Tibial artery (tissue), 4 donors: ENCODE results near the gene KRT6C.

Source experiments
- DNase-seq, 2 donors: peaks; one replicate each; pipeline ENCODE4 v3.0.0-alpha.2; 2019
- H3K27ac ChIP-seq, 2 donors: fragments of 200-600 bp; sonication (generic) in 1 of 2; 1 replicate in 1 of 2; 2 replicates in 1 of 2; pipeline ENCODE4 v1.5.1; 2018 to 2019; ENCODE audit warnings: mild to moderate bottlenecking in 1 of 2
- H3K27me3 ChIP-seq, 2 donors: fragments of 200-600 bp; sonication (generic) in 1 of 2; one replicate each; pipeline versions ENCODE4 v1.5.1 to v1.6.0; 2016 to 2019
- H3K36me3 ChIP-seq, 3 donors: fragments of 200-600 bp; sonication (generic) in 2 of 3; one replicate each; pipeline ENCODE4 v1.5.1; 2016 to 2019; ENCODE audit warnings: mild to moderate bottlenecking in 2 of 3
- H3K4me1 ChIP-seq, 4 donors: fragments of 200-600 bp; sonication (generic) in 2 of 4; 1 replicate in 3 of 4; 2 replicates in 1 of 4; pipeline ENCODE4 v1.5.1; 2016 to 2019
- H3K4me3 ChIP-seq, 2 donors: fragments of 200-600 bp; sonication (generic) in 1 of 2; 1 replicate in 1 of 2; 2 replicates in 1 of 2; pipeline ENCODE4 v1.5.1; 2018 to 2019; ENCODE audit warnings: mild to moderate bottlenecking in 2 of 2
- H3K9me3 ChIP-seq, 3 donors: fragments of 200-600 bp; sonication (generic) in 1 of 3; one replicate each; pipeline ENCODE4 v1.5.1; 2016 to 2019
- CTCF ChIP-seq, 2 experiments: fragments of 200-600 bp in 1 of 2; fragments of 450-650 bp in 1 of 2; IDR thresholded peaks; one replicate each; pipeline ENCODE4 v1.5.1; 2017 to 2019; ENCODE audit warnings: antibody characterized with exemption in 2 of 2, mild to moderate bottlenecking in 1 of 2, moderate library complexity in 1 of 2
- intact Hi-C: fragments of 100-400 bp; cut with DNase I; formaldehyde crosslinking; loops from one replicate; pipeline ENCODE4 v1.15.0; 2023; ENCODE audit warnings: low total_unique reads

Gene KRT6C

GRCh38 chr12:52434081-52434733, 39.4 kb downstream of the KRT6C start, which contains the start of gene KRT75:
KRT75 (minus strand) TSS chr12:52434371; CDS start chr12:52434304, 67 bp downstream.
- H3K36me3 ChIP-seq = no peaks in the 10 kb centered on the region
- H3K27ac ChIP-seq = no peak within 1 kb of the TSS
- no peaks in the 10 kb centered on the region for H3K4me1 ChIP-seq
- H3K27me3 ChIP-seq = peaks cover 0 to 39% of the 10 kb centered on the region in 2 donors
- no peak within 1 kb of the TSS for H3K4me3 ChIP-seq
- no peak for DNase-seq
- intact Hi-C loops = no loop called here
- H3K9me3 ChIP-seq = no peaks in the 10 kb centered on the region
- no peak for TF ChIP-seq CTCF (IDR thresholded peaks at IDR 0.05)

- Histone ChIP-seq H3K4me3 (no peak overlapping the region), H3K4me1 (no peaks in the 10 kb centered on the region), H3K27me3 (peaks cover 0 to 35% of the 10 kb centered on the region in 2 donors), H3K27ac (no peak overlapping the region), H3K36me3 (no peaks in the 10 kb centered on the region), H3K9me3 (no peaks in the 10 kb centered on the region)
- no peak for DNase-seq
- intact Hi-C loops = no loop called here
- TF ChIP-seq CTCF (IDR thresholded peaks at IDR 0.05) = no peak
Observed at GRCh38 chr12:52433501-52434080, 40.0 kb downstream of the KRT6C start.

GRCh38 chr12:52432559-52433207, 40.9 kb downstream of the KRT6C start:
- Histone ChIP-seq H3K27ac (no peak overlapping the region), H3K9me3 (no peaks in the 10 kb centered on the region), H3K27me3 (peaks cover 0 to 28% of the 10 kb centered on the region in 2 donors), H3K4me3 (no peak overlapping the region), H3K4me1 (no peaks in the 10 kb centered on the region), H3K36me3 (no peaks in the 10 kb centered on the region)
- TF ChIP-seq CTCF (IDR thresholded peaks at IDR 0.05) = no peak
- DNase-seq = no peak
- intact Hi-C loops = no loop called here

- H3K27ac ChIP-seq = no peak overlapping the region
- TF ChIP-seq CTCF (IDR thresholded peaks at IDR 0.05) = no peak
- no peaks in the 10 kb centered on the region for H3K36me3 ChIP-seq
- no peak overlapping the region for H3K4me3 ChIP-seq
- H3K4me1 ChIP-seq = peaks cover 0 to 8% (median 0%) of the 10 kb centered on the region in 4 donors
- peaks cover 0 to 13% of the 10 kb centered on the region in 2 donors for H3K27me3 ChIP-seq
- no peak for DNase-seq
- H3K9me3 ChIP-seq = no peaks in the 10 kb centered on the region
- intact Hi-C loops = no loop called here
Observed at GRCh38 chr12:52428121-52428520, 45.5 kb downstream of the KRT6C start.

GRCh38 chr12:52427083-52427482, 46.5 kb downstream of the KRT6C start:
- no peak for TF ChIP-seq CTCF (IDR thresholded peaks at IDR 0.05)
- Histone ChIP-seq H3K36me3 (no peaks in the 10 kb centered on the region), H3K9me3 (no peaks in the 10 kb centered on the region), H3K27me3 (peaks cover 0 to 9% of the 10 kb centered on the region in 2 donors), H3K4me1 (peaks cover 0 to 8% (median 0%) of the 10 kb centered on the region in 4 donors), H3K4me3 (no peak overlapping the region), H3K27ac (no peak overlapping the region)
- intact Hi-C loops = no loop called here
- DNase-seq = no peak
